Prostate gland (tissue), 2 donors: ENCODE data around the gene LMLN.

Source experiments
- CTCF ChIP-seq, 4 experiments: fragments of 200-600 bp in 2 of 4; fragments of 450-650 bp in 2 of 4; sonication (generic) in 2 of 4; IDR thresholded peaks; 1 replicate in 3 of 4; 2 replicates in 1 of 4; pipeline ENCODE4 v1.5.1; 2016 to 2019; ENCODE audit warnings: antibody characterized with exemption in 4 of 4, mild to moderate bottlenecking in 2 of 4, moderate library complexity in 2 of 4
- POLR2A ChIP-seq: fragments of 450-650 bp; IDR thresholded peaks from one replicate; pipeline ENCODE4 v1.6.1; 2016; ENCODE audit warnings: antibody characterized with exemption, mild to moderate bottlenecking

DNA sequence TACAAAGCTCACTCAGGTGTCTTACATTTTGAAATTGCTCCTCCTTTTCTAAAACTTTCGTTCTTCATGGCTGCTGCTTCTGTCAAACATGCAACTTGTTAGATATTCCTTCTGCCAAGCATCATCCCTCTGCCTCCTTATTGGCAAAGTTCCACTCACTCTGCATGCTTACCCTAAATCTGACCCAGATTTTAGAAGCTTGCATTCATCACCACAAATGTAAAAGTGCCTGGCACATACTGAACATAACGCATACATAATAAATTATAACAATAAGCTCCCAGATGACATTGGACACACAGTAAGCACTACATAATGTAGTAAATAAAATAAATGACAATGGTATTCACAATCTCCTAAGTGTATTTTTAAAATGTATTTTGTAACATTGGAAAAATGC is 107.4 kb downstream of the LMLN start:
- TF ChIP-seq CTCF (IDR thresholded peaks at IDR 0.05), result no peak
- TF ChIP-seq POLR2A, result no peak
